GM12878 (cell line): ENCODE results near the gene PERCC1. TPM values are rescaled to one million over a fixed set of nuclear protein-coding genes. Genes with fewer than 3 reads are reported as not detected.

Experiments used
- ATAC-seq: fragments of 200-7000 bp; cut with Tn5 transposase; 3 replicates; pipeline ENCODE4 v1.9.1; 2020; ENCODE audit warnings: mild to moderate bottlenecking, moderate library complexity
- BruUV-seq: library from RNA; stranded (reverse); fragments of 400-500 nt; replicated peaks from 2 replicates; lab custom pipeline; 2021; lab: Mats Ljungman, UMichigan
- CTCF ChIA-PET: fragments of 300-600 bp; sonication (Branson Sonifier 250); formaldehyde crosslinking; extraction: SDS; loops from one replicate; lab custom pipeline; 2021; ENCODE audit warnings: inconsistent platforms; lab: Yijun Ruan, JAX
- POLR2A ChIA-PET: fragments of 350-600 bp; formaldehyde crosslinking; extraction: SDS; loops from one replicate; lab custom pipeline; 2021; ENCODE audit warnings: inconsistent platforms; lab: Charles Lee
- RAD21 ChIA-PET: fragments of 300-600 bp; sonication (Branson Sonifier 250); formaldehyde crosslinking; loops from one replicate; lab custom pipeline; 2023; ENCODE audit warnings: antibody characterized with exemption; ENCODE audit not compliant: unreplicated experiment; lab: Charles Lee
- SMC1A ChIA-PET: fragments of 300-600 bp; sonication (Branson Sonifier 250); formaldehyde crosslinking; loops from one replicate; lab custom pipeline; 2023; ENCODE audit not compliant: unreplicated experiment, uncharacterized antibody; lab: Charles Lee
- DNase-seq: peaks from one replicate; pipeline ENCODE4 v3.0.0-alpha.2; 2011; ENCODE audit warnings: low read depth, low spot score
- FAIRE-seq: peaks from 3 replicates; lab custom pipeline; 2011; peaks lifted over from hg19 to GRCh38; lab: Jason Lieb, UNC
- H2AFZ ChIP-seq: 2 replicates; pipeline ENCODE4 v1.6.0; 2011; ENCODE audit warnings: low read depth, low read length, control low read depth; ENCODE audit not compliant: control insufficient read depth
- H3K27ac ChIP-seq: 2 replicates; pipeline ENCODE4 v1.5.1; 2011; ENCODE audit warnings: control low read depth; ENCODE audit not compliant: control insufficient read depth, insufficient read depth
- H3K27me3 ChIP-seq, 2 experiments: replicated peaks in 1 of 2; 2 replicates each; pipeline versions ENCODE4 v1.6.0 to v1.6.1; 2011; ENCODE audit warnings: low read length in 1 of 2; ENCODE audit not compliant: control insufficient read depth in 2 of 2, insufficient read depth in 2 of 2
- H3K36me3 ChIP-seq, 2 experiments: 2 replicates each; pipeline ENCODE4 v1.5.1; 2011; ENCODE audit warnings: low read length in 1 of 2; ENCODE audit not compliant: control insufficient read depth in 2 of 2, insufficient read depth in 2 of 2
- H3K4me1 ChIP-seq: 2 replicates; pipeline ENCODE4 v1.6.1; 2011; ENCODE audit warnings: mild to moderate bottlenecking, low read length, moderate library complexity, mixed read lengths; ENCODE audit not compliant: control insufficient read depth, insufficient read depth
- H3K4me2 ChIP-seq: 2 replicates; pipeline ENCODE4 v1.6.0; 2011; ENCODE audit warnings: control low read depth; ENCODE audit not compliant: control insufficient read depth, insufficient read depth
- H3K4me3 ChIP-seq: fragments of 200-600 bp; sonication (generic); 2 replicates; pipeline ENCODE4 v1.5.1; 2016
- H3K79me2 ChIP-seq: 2 replicates; pipeline ENCODE4 v1.6.0; 2011; ENCODE audit warnings: low read length; ENCODE audit not compliant: control insufficient read depth, insufficient read depth
- H3K9ac ChIP-seq: 2 replicates; pipeline ENCODE4 v1.8.0; 2011; ENCODE audit warnings: low read length, control low read depth, mixed read lengths; ENCODE audit not compliant: control insufficient read depth, insufficient read depth
- H3K9me3 ChIP-seq: replicated peaks from 3 replicates; pipeline ENCODE4 v1.5.1; 2011; ENCODE audit warnings: mild to moderate bottlenecking, low read length; ENCODE audit not compliant: control insufficient read depth, insufficient read depth
- H4K20me1 ChIP-seq: 2 replicates; pipeline ENCODE4 v1.6.0; 2011; ENCODE audit not compliant: control insufficient read depth, insufficient read depth
- DPF2 ChIP-seq: fragments of 450-650 bp; IDR thresholded peaks from 2 replicates; pipeline ENCODE4 v1.6.1; 2017; ENCODE audit warnings: mild to moderate bottlenecking
- E4F1 ChIP-seq: fragments of 450-650 bp; IDR thresholded peaks from 2 replicates; pipeline ENCODE4 v1.6.1; 2018; ENCODE audit warnings: borderline replicate concordance, mild to moderate bottlenecking; ENCODE audit not compliant: partially characterized antibody
- FOXK2 ChIP-seq: fragments of 450-650 bp; IDR thresholded peaks from 2 replicates; pipeline ENCODE4 v1.6.1; 2017; ENCODE audit warnings: mild to moderate bottlenecking, moderate library complexity
- HDAC2 ChIP-seq: fragments of 200-600 bp; sonication (generic); IDR thresholded peaks from 2 replicates; pipeline ENCODE4 v1.6.1; 2017
- MLLT1 ChIP-seq: fragments of 450-650 bp; IDR thresholded peaks from 2 replicates; pipeline ENCODE4 v1.6.1; 2016; ENCODE audit warnings: mild to moderate bottlenecking
- SIX5 ChIP-seq: IDR thresholded peaks from 2 replicates; pipeline ENCODE4 v1.6.1; 2011; ENCODE audit warnings: mild to moderate bottlenecking, low read depth, low read length, moderate library complexity; ENCODE audit not compliant: severe bottlenecking
- SREBF1 ChIP-seq: IDR thresholded peaks from 2 replicates; pipeline ENCODE4 v1.6.1; 2012; ENCODE audit warnings: mild to moderate bottlenecking, low read length
- ZNF384 ChIP-seq: IDR thresholded peaks from 2 replicates; pipeline ENCODE4 v1.6.1; 2012; ENCODE audit warnings: low read depth, mild to moderate bottlenecking, low read length, improper control_type of control experiment, borderline replicate concordance
- WGBS: methylation state at CpG from one replicate; pipeline ENCODE4 v1.1.6; 2016; ENCODE audit warnings: low lambda C conversion rate; ENCODE audit not compliant: insufficient replicate concordance, insufficient coverage; ENCODE audit errors: missing lambda C conversion rate; 5-methylcytosine and 5-hydroxymethylcytosine counted together
- in situ Hi-C: fragments of 300-500 bp; cut with MboI; formaldehyde crosslinking; loops from 9 replicates; pipeline ENCODE4 v1.14.3; 2018; ENCODE audit warnings: mixed read lengths
- intact Hi-C: fragments of 100-400 bp; cut with micrococcal nuclease; formaldehyde crosslinking; loops from one replicate; pipeline ENCODE4 v1.14.2; 2022; ENCODE audit not compliant: unreplicated experiment
- polyA plus RNA-seq, 11 experiments: library from polyadenylated mRNA; depleted of rRNA in 4 of 11; unstranded in 6 of 11; stranded (reverse) in 5 of 11; fragments of >200 nt; fragmentation: Nextera tagmentation in 4 of 11; fragmentation: Illumina TruSeq in 1 of 11; extraction: Ambion mirVana in 4 of 11; extraction: Trizol in 1 of 11; gene quantifications; 1 replicate in 1 of 11; 2 replicates in 10 of 11; pipeline versions ENCODE4 v1.2.1 to v1.2.3, GENCODE V29; 2011 to 2016; ENCODE audit warnings: inconsistent platforms in 2 of 11, missing spikeins in 2 of 11, low read depth in 1 of 11
- total RNA-seq, 4 experiments: library from RNA; depleted of rRNA in 3 of 4; stranded (reverse); fragments of >200 nt in 3 of 4; fragmentation: Illumina TruSeq in 1 of 4; extraction: Trizol in 1 of 4; gene quantifications; 2 replicates each; pipeline versions ENCODE4 v1.2.1 to v1.2.3, GENCODE V29; 2013 to 2021
- TF ChIP-seq, protein P1 (sequence below): IDR thresholded peaks from 2 replicates; pipeline ENCODE4 v1.6.1; 2011; ENCODE audit warnings: low read depth, mild to moderate bottlenecking, low read length, moderate library complexity, borderline replicate concordance; ENCODE audit errors: extremely low read depth
- TF ChIP-seq, protein P2 (sequence below): fragments of 450-650 bp; formaldehyde crosslinking; IDR thresholded peaks from 2 replicates; pipeline ENCODE4 v1.5.0; 2022; ENCODE audit warnings: mild to moderate bottlenecking, missing genetic modification characterization
- TF ChIP-seq, protein P3 (sequence below): IDR thresholded peaks from 2 replicates; pipeline ENCODE4 v1.6.1; 2012; ENCODE audit warnings: mild to moderate bottlenecking, low read depth, low read length

Gene PERCC1
- total and polyA plus RNA-seq, 10 of the 15 experiments (the other 5 are each of a cell fraction or from before 2014, with no cell fraction given) = not detected

DNA sequence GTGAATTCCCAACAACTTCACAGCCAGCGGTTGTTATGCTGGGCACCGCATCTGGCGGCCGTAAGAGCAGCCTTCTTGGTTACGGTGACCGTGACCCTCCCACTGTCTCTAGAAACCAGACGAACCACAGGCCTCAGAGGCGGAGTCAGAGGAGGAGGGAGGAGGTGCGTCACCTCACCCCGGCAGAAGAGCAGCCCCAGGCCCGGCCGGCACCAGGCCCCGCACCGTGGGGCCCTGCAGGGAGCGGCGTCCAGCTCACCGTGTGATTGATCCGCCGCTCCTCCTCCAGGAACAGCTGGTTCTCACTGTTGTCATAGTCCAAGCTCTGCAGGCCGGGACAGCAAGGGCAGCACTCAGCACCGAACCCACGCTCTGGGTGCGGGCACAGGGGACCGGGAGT lies 30.3 kb downstream of the PERCC1 start:
- CTCF ChIA-PET = no interaction called here
- no peak overlapping the region for H3K27ac ChIP-seq
- ATAC-seq (no peak), DNase-seq (no peak), FAIRE-seq (no peak)
- POLR2A ChIA-PET = interaction anchor here (1.1 kb wide), 1 partner anchor 10 kb away, joined by 3 read pairs; no protein-coding TSS in a partner anchor
- no peak overlapping the region for H3K9ac ChIP-seq
- H3K4me3 ChIP-seq = no peak overlapping the region
- no TSS peak for BruUV-seq
- no peak overlapping the region for H2AFZ ChIP-seq
- SMC1A ChIA-PET = no interaction called here
- H3K9me3 ChIP-seq = no peaks in the 10 kb centered on the region
- peaks cover 0 to 12% of the 10 kb centered on the region in 2 experiments; a peak in 3 of 4 replicates for H3K36me3 ChIP-seq
- no peaks in the 10 kb centered on the region for H3K79me2 ChIP-seq
- intact Hi-C loops (no loop called here), in situ Hi-C loops (no loop called here)
- no peaks in the 10 kb centered on the region for H4K20me1 ChIP-seq
- peaks cover 10% of the 10 kb centered on the region for H3K4me1 ChIP-seq
- no peaks in the 10 kb centered on the region for H3K27me3 ChIP-seq
- H3K4me2 ChIP-seq = no peak overlapping the region
- RAD21 ChIA-PET = no interaction called here
- 91% methylated on average over 24 of the region's 24 CpGs for WGBS
- TF ChIP-seq, protein P1, sequence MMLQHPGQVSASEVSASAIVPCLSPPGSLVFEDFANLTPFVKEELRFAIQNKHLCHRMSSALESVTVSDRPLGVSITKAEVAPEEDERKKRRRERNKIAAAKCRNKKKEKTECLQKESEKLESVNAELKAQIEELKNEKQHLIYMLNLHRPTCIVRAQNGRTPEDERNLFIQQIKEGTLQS = no peak
- TF ChIP-seq, protein P2, sequence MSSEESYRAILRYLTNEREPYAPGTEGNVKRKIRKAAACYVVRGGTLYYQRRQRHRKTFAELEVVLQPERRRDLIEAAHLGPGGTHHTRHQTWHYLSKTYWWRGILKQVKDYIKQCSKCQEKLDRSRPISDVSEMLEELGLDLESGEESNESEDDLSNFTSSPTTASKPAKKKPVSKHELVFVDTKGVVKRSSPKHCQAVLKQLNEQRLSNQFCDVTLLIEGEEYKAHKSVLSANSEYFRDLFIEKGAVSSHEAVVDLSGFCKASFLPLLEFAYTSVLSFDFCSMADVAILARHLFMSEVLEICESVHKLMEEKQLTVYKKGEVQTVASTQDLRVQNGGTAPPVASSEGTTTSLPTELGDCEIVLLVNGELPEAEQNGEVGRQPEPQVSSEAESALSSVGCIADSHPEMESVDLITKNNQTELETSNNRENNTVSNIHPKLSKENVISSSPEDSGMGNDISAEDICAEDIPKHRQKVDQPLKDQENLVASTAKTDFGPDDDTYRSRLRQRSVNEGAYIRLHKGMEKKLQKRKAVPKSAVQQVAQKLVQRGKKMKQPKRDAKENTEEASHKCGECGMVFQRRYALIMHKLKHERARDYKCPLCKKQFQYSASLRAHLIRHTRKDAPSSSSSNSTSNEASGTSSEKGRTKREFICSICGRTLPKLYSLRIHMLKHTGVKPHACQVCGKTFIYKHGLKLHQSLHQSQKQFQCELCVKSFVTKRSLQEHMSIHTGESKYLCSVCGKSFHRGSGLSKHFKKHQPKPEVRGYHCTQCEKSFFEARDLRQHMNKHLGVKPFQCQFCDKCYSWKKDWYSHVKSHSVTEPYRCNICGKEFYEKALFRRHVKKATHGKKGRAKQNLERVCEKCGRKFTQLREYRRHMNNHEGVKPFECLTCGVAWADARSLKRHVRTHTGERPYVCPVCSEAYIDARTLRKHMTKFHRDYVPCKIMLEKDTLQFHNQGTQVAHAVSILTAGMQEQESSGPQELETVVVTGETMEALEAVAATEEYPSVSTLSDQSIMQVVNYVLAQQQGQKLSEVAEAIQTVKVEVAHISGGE (CRISPR knock-in tag) = no peak
- TF ChIP-seq ZNF384 = no peak
- TF ChIP-seq MLLT1 = no peak
- TF ChIP-seq DPF2 = no peak
- TF ChIP-seq FOXK2 = no peak
- TF ChIP-seq SREBF1 = no peak
- no peak for TF ChIP-seq E4F1
- TF ChIP-seq HDAC2 = no peak
- TF ChIP-seq SIX5 = no peak
- TF ChIP-seq, protein P3, sequence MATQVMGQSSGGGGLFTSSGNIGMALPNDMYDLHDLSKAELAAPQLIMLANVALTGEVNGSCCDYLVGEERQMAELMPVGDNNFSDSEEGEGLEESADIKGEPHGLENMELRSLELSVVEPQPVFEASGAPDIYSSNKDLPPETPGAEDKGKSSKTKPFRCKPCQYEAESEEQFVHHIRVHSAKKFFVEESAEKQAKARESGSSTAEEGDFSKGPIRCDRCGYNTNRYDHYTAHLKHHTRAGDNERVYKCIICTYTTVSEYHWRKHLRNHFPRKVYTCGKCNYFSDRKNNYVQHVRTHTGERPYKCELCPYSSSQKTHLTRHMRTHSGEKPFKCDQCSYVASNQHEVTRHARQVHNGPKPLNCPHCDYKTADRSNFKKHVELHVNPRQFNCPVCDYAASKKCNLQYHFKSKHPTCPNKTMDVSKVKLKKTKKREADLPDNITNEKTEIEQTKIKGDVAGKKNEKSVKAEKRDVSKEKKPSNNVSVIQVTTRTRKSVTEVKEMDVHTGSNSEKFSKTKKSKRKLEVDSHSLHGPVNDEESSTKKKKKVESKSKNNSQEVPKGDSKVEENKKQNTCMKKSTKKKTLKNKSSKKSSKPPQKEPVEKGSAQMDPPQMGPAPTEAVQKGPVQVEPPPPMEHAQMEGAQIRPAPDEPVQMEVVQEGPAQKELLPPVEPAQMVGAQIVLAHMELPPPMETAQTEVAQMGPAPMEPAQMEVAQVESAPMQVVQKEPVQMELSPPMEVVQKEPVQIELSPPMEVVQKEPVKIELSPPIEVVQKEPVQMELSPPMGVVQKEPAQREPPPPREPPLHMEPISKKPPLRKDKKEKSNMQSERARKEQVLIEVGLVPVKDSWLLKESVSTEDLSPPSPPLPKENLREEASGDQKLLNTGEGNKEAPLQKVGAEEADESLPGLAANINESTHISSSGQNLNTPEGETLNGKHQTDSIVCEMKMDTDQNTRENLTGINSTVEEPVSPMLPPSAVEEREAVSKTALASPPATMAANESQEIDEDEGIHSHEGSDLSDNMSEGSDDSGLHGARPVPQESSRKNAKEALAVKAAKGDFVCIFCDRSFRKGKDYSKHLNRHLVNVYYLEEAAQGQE = no peak
